HG02870 (cell line): ENCODE results near the gene CHN1.

Source experiments
- ATAC-seq: cut with Tn5 transposase; IDR thresholded peaks from one replicate; pipeline ENCODE4 v1.9.1; 2021; ENCODE audit warnings: mild to moderate bottlenecking, moderate library complexity; ENCODE audit not compliant: unreplicated experiment

The CHN1 gene

GRCh38 chr2:174877751-174878150 is 127.4 kb downstream of the CHN1 start:
- ATAC-seq: no peak

GRCh38 chr2:174877301-174877700 is 127.9 kb downstream of the CHN1 start:
- no peak for ATAC-seq

GRCh38 chr2:174874085-174874484 is 131.1 kb downstream of the CHN1 start:
- ATAC-seq: no peak

- no peak for ATAC-seq
Observed at GRCh38 chr2:174873471-174873870, 131.7 kb downstream of the CHN1 start.

GRCh38 chr2:174870787-174871186 is 134.4 kb downstream of the CHN1 start:
- ATAC-seq: no peak

GRCh38 chr2:174868878-174869277 is 136.3 kb downstream of the CHN1 start:
- ATAC-seq: no peak

- ATAC-seq: no peak
Observed at GRCh38 chr2:174866421-174866820, 138.8 kb downstream of the CHN1 start.

- ATAC-seq: no peak
Observed at GRCh38 chr2:174863183-174863582, 142.0 kb downstream of the CHN1 start.

- ATAC-seq: no peak
Observed at GRCh38 chr2:174859563-174860169, 145.5 kb downstream of the CHN1 start.

- ATAC-seq: no peak
Observed at GRCh38 chr2:174858745-174859144, 146.4 kb downstream of the CHN1 start.

- no peak for ATAC-seq
Observed at GRCh38 chr2:174856447-174856846, 148.7 kb downstream of the CHN1 start.

GRCh38 chr2:174846941-174847938 is 157.9 kb downstream of the CHN1 start:
- ATAC-seq: no peak

- no peak for ATAC-seq
Observed at GRCh38 chr2:174846218-174846617, 159.0 kb downstream of the CHN1 start.

GRCh38 chr2:174844295-174844708 is 160.9 kb downstream of the CHN1 start:
- no peak for ATAC-seq

- ATAC-seq: no peak
Observed at GRCh38 chr2:174842496-174842895, 162.7 kb downstream of the CHN1 start.

GRCh38 chr2:174841936-174842335 is 163.2 kb downstream of the CHN1 start:
- no peak for ATAC-seq

- ATAC-seq: no peak
Observed at GRCh38 chr2:174841350-174841749, 163.8 kb downstream of the CHN1 start.

- no peak for ATAC-seq
Observed at GRCh38 chr2:174840436-174840835, 164.7 kb downstream of the CHN1 start.

- ATAC-seq: no peak
Observed at GRCh38 chr2:174839662-174840061, 165.5 kb downstream of the CHN1 start.

- ATAC-seq: no peak
Observed at GRCh38 chr2:174836995-174837390, 168.2 kb downstream of the CHN1 start.

- ATAC-seq: no peak
Observed at GRCh38 chr2:174836377-174836994, 168.7 kb downstream of the CHN1 start.

GRCh38 chr2:174835797-174836255 is 169.4 kb downstream of the CHN1 start:
- peak; percentile 74 for ATAC-seq
